Natural killer cell (primary cell): ENCODE results near the gene HNRNPUL1. TPM values are rescaled to one million over a fixed set of nuclear protein-coding genes. Genes with fewer than 3 reads are reported as not detected.

Experiments used
- ATAC-seq, 3 donors: fragments of 150-1000 bp in 2 of 3; fragments of 200-7000 bp in 1 of 3; cut with Tn5 transposase; 1 replicate in 1 of 3; 2 replicates in 2 of 3; pipeline ENCODE4 v1.10.0; 2021; ENCODE audit warnings: mild to moderate bottlenecking in 2 of 3, moderate library complexity in 2 of 3
- DNase-seq, 2 donors: peaks; one replicate each; pipeline versions ENCODE4 v3.0.0 to v3.0.0-alpha.2; 2013 to 2021; ENCODE audit warnings: mixed read lengths in 1 of 2
- H3K27ac ChIP-seq: one replicate; pipeline ENCODE4 v1.5.1; 2013; ENCODE audit warnings: mild to moderate bottlenecking, low read length
- H3K27me3 ChIP-seq: one replicate; pipeline ENCODE4 v1.6.1; 2013; ENCODE audit warnings: low read length; ENCODE audit not compliant: control insufficient read depth, insufficient read depth
- H3K36me3 ChIP-seq: one replicate; pipeline ENCODE4 v1.6.1; 2013; ENCODE audit warnings: low read length; ENCODE audit not compliant: control insufficient read depth, insufficient read depth
- H3K4me1 ChIP-seq: one replicate; pipeline ENCODE4 v1.6.1; 2013; ENCODE audit warnings: low read length; ENCODE audit not compliant: control insufficient read depth, insufficient read depth
- H3K4me3 ChIP-seq: one replicate; pipeline ENCODE4 v1.5.1; 2013; ENCODE audit warnings: low read length
- H3K9me3 ChIP-seq: one replicate; pipeline ENCODE4 v1.6.1; 2013; ENCODE audit warnings: low read length; ENCODE audit not compliant: control insufficient read depth, insufficient read depth
- H3K27ac Mint-ChIP-seq, 2 donors: one replicate each; pipeline ENCODE4 v1.8.0; 2022; ENCODE audit warnings: mild to moderate bottlenecking in 2 of 2, mixed read lengths in 2 of 2, moderate library complexity in 1 of 2
- H3K27me3 Mint-ChIP-seq, 2 donors: one replicate each; pipeline ENCODE4 v1.8.0; 2022; ENCODE audit warnings: low read depth in 2 of 2, mixed read lengths in 2 of 2
- H3K36me3 Mint-ChIP-seq: one replicate; pipeline ENCODE4 v1.8.0; 2022; ENCODE audit warnings: mixed read lengths
- H3K4me1 Mint-ChIP-seq, 2 donors: one replicate each; pipeline ENCODE4 v1.8.0; 2022; ENCODE audit warnings: mixed read lengths in 2 of 2
- H3K4me3 Mint-ChIP-seq: one replicate; pipeline ENCODE4 v1.8.0; 2022; ENCODE audit warnings: mild to moderate bottlenecking, moderate library complexity, mixed read lengths
- H3K9me3 Mint-ChIP-seq, 2 donors: one replicate each; pipeline ENCODE4 v1.8.0; 2022; ENCODE audit warnings: mixed read lengths in 2 of 2
- WGBS: methylation state at CpG from one replicate; pipeline ENCODE4 v1.1.7; 2013; ENCODE audit warnings: missing lambda C conversion rate; ENCODE audit not compliant: insufficient coverage; 5-methylcytosine and 5-hydroxymethylcytosine counted together
- intact Hi-C: fragments of 100-400 bp; cut with micrococcal nuclease; formaldehyde crosslinking; loops from one replicate; pipeline ENCODE4 v1.14.2; 2022
- total RNA-seq, 4 donors: library from RNA; stranded (reverse); fragments of 120-200 nt in 1 of 4; gene quantifications; one replicate each; pipeline versions ENCODE4 v1.2.3 to v1.2.4, GENCODE V29; 2013 to 2022
- TF ChIP-seq, protein P1 (sequence below): fragments of 200-600 bp; IDR thresholded peaks from one replicate; pipeline ENCODE4 v1.8.0; 2022; ENCODE audit warnings: antibody characterized with exemption

The HNRNPUL1 gene
- total RNA-seq, 3 donors from 2014 or later (not counting 1 experiment from before 2014, with no cell fraction given): 279 to 360 (median 315) TPM

DNA sequence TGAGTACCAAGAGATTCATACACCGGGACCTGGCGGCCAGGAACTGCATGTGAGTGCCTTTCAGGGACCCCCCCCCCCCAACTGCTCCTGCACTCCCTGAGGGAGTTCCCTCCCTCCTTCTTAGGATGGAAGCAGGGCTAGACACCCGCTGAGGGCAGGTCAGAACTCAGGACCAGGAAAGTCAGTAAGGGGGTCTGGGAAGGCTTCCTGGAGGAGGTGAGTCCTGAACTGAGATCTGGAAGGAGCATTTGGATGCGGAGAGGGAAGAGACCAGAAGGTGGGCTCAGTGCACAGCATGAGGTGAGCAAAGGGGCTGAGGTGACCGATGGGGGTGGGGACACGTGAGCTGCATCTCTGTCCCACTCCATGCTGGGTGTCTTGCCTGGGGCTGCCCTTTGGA lies 10.5 kb upstream of the HNRNPUL1 start:
- intact Hi-C loops: no loop called here
- no peaks in the 10 kb centered on the region for H3K36me3 ChIP-seq
- TF ChIP-seq, protein P1, sequence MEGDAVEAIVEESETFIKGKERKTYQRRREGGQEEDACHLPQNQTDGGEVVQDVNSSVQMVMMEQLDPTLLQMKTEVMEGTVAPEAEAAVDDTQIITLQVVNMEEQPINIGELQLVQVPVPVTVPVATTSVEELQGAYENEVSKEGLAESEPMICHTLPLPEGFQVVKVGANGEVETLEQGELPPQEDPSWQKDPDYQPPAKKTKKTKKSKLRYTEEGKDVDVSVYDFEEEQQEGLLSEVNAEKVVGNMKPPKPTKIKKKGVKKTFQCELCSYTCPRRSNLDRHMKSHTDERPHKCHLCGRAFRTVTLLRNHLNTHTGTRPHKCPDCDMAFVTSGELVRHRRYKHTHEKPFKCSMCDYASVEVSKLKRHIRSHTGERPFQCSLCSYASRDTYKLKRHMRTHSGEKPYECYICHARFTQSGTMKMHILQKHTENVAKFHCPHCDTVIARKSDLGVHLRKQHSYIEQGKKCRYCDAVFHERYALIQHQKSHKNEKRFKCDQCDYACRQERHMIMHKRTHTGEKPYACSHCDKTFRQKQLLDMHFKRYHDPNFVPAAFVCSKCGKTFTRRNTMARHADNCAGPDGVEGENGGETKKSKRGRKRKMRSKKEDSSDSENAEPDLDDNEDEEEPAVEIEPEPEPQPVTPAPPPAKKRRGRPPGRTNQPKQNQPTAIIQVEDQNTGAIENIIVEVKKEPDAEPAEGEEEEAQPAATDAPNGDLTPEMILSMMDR: no peak
- H3K27me3 ChIP-seq: no peaks in the 10 kb centered on the region
- 94% methylated on average over 6 of the region's 6 CpGs for WGBS
- Mint-ChIP-seq H3K4me1 (no peaks in the 10 kb centered on the region), H3K27me3 (peaks cover 10 to 16% of the 10 kb centered on the region in 2 donors), H3K9me3 (no peaks in the 10 kb centered on the region), H3K27ac (no peak overlapping the region), H3K4me3 (no peak overlapping the region), H3K36me3 (no peaks in the 10 kb centered on the region)
- no peak for ATAC-seq
- DNase-seq: no peak
- no peaks in the 10 kb centered on the region for H3K9me3 ChIP-seq
- H3K4me3 ChIP-seq: no peak overlapping the region
- H3K4me1 ChIP-seq: no peaks in the 10 kb centered on the region
- H3K27ac ChIP-seq: no peak overlapping the region

DNA sequence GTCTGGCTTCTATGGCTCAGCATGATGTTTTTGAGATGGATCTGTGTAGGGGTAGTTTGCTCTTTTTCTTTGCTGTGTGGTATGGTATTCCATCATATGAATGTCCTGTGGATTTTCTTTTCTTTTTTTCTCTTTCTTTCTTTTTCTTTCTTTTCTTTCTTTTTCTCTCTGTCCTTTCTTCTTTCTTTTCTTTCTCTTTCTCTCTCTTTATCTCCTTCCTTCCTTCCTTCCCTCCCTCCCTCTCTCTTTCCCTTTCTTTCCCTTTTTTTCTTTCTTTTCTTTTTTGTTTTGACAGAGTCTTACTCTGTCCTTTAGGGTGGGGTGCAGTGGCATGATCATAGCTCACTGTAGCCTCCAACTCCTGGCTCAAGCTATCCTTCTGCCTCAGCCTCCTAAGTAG lies 9.0 kb upstream of the HNRNPUL1 start:
- no peaks in the 10 kb centered on the region for H3K36me3 ChIP-seq
- H3K4me3 ChIP-seq: no peak overlapping the region
- H3K9me3 Mint-ChIP-seq: no peaks in the 10 kb centered on the region
- H3K36me3 Mint-ChIP-seq: no peaks in the 10 kb centered on the region
- no peaks in the 10 kb centered on the region for H3K27me3 ChIP-seq
- intact Hi-C loops: no loop called here
- no peaks in the 10 kb centered on the region for H3K9me3 ChIP-seq
- no peak overlapping the region for H3K4me3 Mint-ChIP-seq
- H3K4me1 ChIP-seq: no peaks in the 10 kb centered on the region
- no peak overlapping the region for H3K27ac ChIP-seq
- TF ChIP-seq, protein P1: no peak
- DNase-seq: no peak
- no peak overlapping the region for H3K27ac Mint-ChIP-seq
- H3K27me3 Mint-ChIP-seq: peaks cover 10 to 16% of the 10 kb centered on the region in 2 donors
- H3K4me1 Mint-ChIP-seq: no peaks in the 10 kb centered on the region
- no peak for ATAC-seq

DNA sequence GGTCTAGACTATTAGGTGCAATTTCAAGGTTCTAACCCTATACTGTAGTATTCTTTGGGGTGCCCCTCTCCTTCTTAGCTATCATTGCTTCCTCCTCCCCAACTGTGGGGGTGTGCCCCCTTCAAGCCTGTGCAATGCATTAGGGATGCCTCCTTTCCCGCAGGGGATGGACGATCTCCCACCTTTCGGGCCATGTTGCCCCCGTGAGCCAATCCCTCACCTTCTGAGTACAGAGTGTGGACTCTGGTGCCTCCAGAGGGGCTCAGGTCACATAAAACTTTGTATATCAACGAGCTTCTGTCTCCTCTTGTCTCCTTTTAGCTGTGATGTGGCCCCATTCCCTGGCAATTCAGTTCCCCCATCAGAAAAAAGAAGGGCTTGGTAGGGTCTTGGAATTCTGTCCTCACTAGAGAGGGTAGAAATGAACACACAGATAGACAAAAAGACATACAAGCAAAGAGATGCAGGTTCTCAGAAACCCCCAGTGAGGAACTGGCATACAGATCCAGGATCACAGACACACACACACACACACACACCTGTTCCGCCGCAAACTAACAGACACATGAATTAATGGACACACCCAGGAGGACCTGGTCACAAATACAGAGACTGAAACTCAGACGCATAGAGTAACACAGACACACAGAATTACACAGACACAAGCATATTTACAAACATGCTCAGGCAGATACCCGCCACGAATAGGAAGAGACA lies 2.5 kb upstream of the HNRNPUL1 start:
- TF ChIP-seq, protein P1: no peak
- Mint-ChIP-seq H3K4me1 (peaks cover 47 to 50% of the 10 kb centered on the region in 2 donors), H3K9me3 (no peaks in the 10 kb centered on the region), H3K27me3 (no peaks in the 10 kb centered on the region), H3K4me3 (peak overlapping the region; percentile 91), H3K27ac (peak overlapping the region; percentile 96 to 100), H3K36me3 (no peaks in the 10 kb centered on the region)
- intact Hi-C loops: loop anchor here (1.0 to 5.0 kb wide), 6 partner anchors 57 to 434 kb away; partner anchors contain the start of genes BCKDHA and EXOSC5
- H3K9me3 ChIP-seq: no peaks in the 10 kb centered on the region
- H3K4me3 ChIP-seq: peak overlapping the region; percentile 56
- H3K27ac ChIP-seq: peak overlapping the region; percentile 96
- no peaks in the 10 kb centered on the region for H3K36me3 ChIP-seq
- H3K27me3 ChIP-seq: no peaks in the 10 kb centered on the region
- 63% methylated on average over 10 of the region's 10 CpGs for WGBS
- no peak for DNase-seq
- H3K4me1 ChIP-seq: peaks cover 29% of the 10 kb centered on the region
- ATAC-seq: no peak
